Endothelial cell of umbilical vein (primary cell): Measurements from ENCODE around the gene FOXL1. TPM values are rescaled to one million over a fixed set of nuclear protein-coding genes. Genes with fewer than 3 reads are reported as not detected.

ENCODE experiments used
- BruUV-seq: library from RNA; stranded (reverse); fragments of 400-500 nt; replicated peaks from 2 replicates; lab custom pipeline; 2021; lab: Mats Ljungman, UMichigan
- CTCF ChIA-PET: fragments of 300-600, 350-600 bp; sonication (Branson Sonifier 250); formaldehyde crosslinking; loops from one replicate; lab custom pipeline; 2021; ENCODE audit warnings: antibody characterized with exemption, inconsistent platforms; lab: Charles Lee
- POLR2A ChIA-PET: fragments of 300-600, 350-600 bp; sonication (Branson Sonifier 250); formaldehyde crosslinking; loops from one replicate; lab custom pipeline; 2021; ENCODE audit warnings: antibody characterized with exemption, inconsistent platforms; lab: Charles Lee
- DNase-seq: peaks from one replicate; pipeline ENCODE4 v3.0.0-alpha.2; 2011; ENCODE audit warnings: low read depth, low spot score
- FAIRE-seq: peaks from 2 replicates; lab custom pipeline; 2011; peaks lifted over from hg19 to GRCh38; lab: Jason Lieb, UNC
- H2AFZ ChIP-seq: 2 replicates; pipeline ENCODE4 v1.6.0; 2012; ENCODE audit warnings: low read depth, low read length, control low read depth, inconsistent platforms
- H3K27ac ChIP-seq: 2 replicates; pipeline ENCODE4 v1.5.1; 2011; ENCODE audit warnings: low read depth, mild to moderate bottlenecking, control low read depth, low read length, moderate library complexity; ENCODE audit not compliant: insufficient read depth
- H3K27me3 ChIP-seq, 2 experiments: 2 replicates each; pipeline versions ENCODE4 v1.6.0 to v1.6.1; 2011; ENCODE audit warnings: low read length in 2 of 2, mixed read lengths in 1 of 2; ENCODE audit not compliant: control insufficient read depth in 2 of 2, insufficient read depth in 2 of 2
- H3K36me3 ChIP-seq, 2 experiments: 2 replicates in 1 of 2; 3 replicates in 1 of 2; pipeline ENCODE4 v1.5.1; 2011; ENCODE audit warnings: low read length in 2 of 2, mild to moderate bottlenecking in 1 of 2, moderate library complexity in 1 of 2; ENCODE audit not compliant: control insufficient read depth in 2 of 2, insufficient read depth in 2 of 2; ENCODE audit errors: extremely low read depth in 1 of 2
- H3K4me1 ChIP-seq: 3 replicates; pipeline ENCODE4 v1.5.1; 2011; ENCODE audit warnings: mild to moderate bottlenecking, low read length; ENCODE audit not compliant: control insufficient read depth, insufficient read depth; ENCODE audit errors: extremely low read depth
- H3K4me2 ChIP-seq: 2 replicates; pipeline ENCODE4 v1.6.1; 2011; ENCODE audit warnings: low read length, control low read depth, mixed read lengths; ENCODE audit not compliant: insufficient read depth
- H3K4me3 ChIP-seq, 3 experiments: fragments of 200-600 bp in 1 of 3; sonication (generic), shearing (Covaris generic) in 1 of 3; replicated peaks in 1 of 3; 2 replicates each; pipeline ENCODE4 v1.5.1; 2011 to 2016; ENCODE audit warnings: control low read depth in 3 of 3, low read length in 3 of 3, mild to moderate bottlenecking in 2 of 3, inconsistent platforms in 1 of 3, low read depth in 1 of 3, moderate library complexity in 1 of 3; ENCODE audit not compliant: insufficient read depth in 1 of 3
- H3K79me2 ChIP-seq: 2 replicates; pipeline ENCODE4 v1.6.0; 2012; ENCODE audit warnings: low read length, inconsistent platforms; ENCODE audit not compliant: control insufficient read depth, insufficient read depth
- H3K9ac ChIP-seq: replicated peaks from 2 replicates; pipeline ENCODE3; 2011; ENCODE audit warnings: low read length, control low read depth; ENCODE audit not compliant: insufficient read depth; ENCODE audit errors: extremely low read depth
- H3K9me1 ChIP-seq: replicated peaks from 3 replicates; pipeline ENCODE4 v1.6.0; 2011; ENCODE audit warnings: mild to moderate bottlenecking, low read length; ENCODE audit not compliant: control insufficient read depth, insufficient read depth; ENCODE audit errors: extremely low read depth
- H3K9me3 ChIP-seq: replicated peaks from 2 replicates; pipeline ENCODE4 v1.5.1; 2012; ENCODE audit warnings: low read length, inconsistent platforms; ENCODE audit not compliant: control insufficient read depth, insufficient read depth
- H4K20me1 ChIP-seq: replicated peaks from 2 replicates; pipeline ENCODE3; 2011; ENCODE audit warnings: mild to moderate bottlenecking, low read length; ENCODE audit not compliant: control insufficient read depth, insufficient read depth; ENCODE audit errors: extremely low read depth
- EZH2 ChIP-seq: IDR thresholded peaks from 2 replicates; pipeline ENCODE4 v1.6.1; 2012; ENCODE audit warnings: borderline replicate concordance, low read depth, mild to moderate bottlenecking, moderate library complexity, low read length, inconsistent platforms; ENCODE audit not compliant: severe bottlenecking
- FOS ChIP-seq: IDR thresholded peaks from 2 replicates; pipeline ENCODE4 v1.6.1; 2011; ENCODE audit warnings: mild to moderate bottlenecking, low read length, moderate library complexity, borderline replicate concordance; ENCODE audit not compliant: insufficient read depth
- GATA2 ChIP-seq: IDR thresholded peaks from 2 replicates; pipeline ENCODE4 v1.7.0; 2011; ENCODE audit warnings: low read depth, mild to moderate bottlenecking, moderate library complexity, mixed read lengths, low read length; ENCODE audit not compliant: insufficient read length, insufficient read depth
- JUN ChIP-seq: IDR thresholded peaks from 2 replicates; pipeline ENCODE4 v1.6.1; 2011; ENCODE audit warnings: borderline replicate concordance, low read depth; ENCODE audit not compliant: insufficient read length, insufficient read depth
- MYC ChIP-seq: IDR thresholded peaks from one replicate; pipeline ENCODE4 v1.6.1; 2011; ENCODE audit warnings: mild to moderate bottlenecking, low read depth, low read length
- POLR2A ChIP-seq: IDR thresholded peaks from 2 replicates; pipeline ENCODE4 v1.6.1; 2012; ENCODE audit warnings: low read depth, mild to moderate bottlenecking, control low read depth, low read length
- POLR2AphosphoS5 ChIP-seq: IDR thresholded peaks from 2 replicates; pipeline ENCODE4 v1.6.1; 2012; ENCODE audit warnings: low read depth, mild to moderate bottlenecking, control low read depth, low read length, moderate library complexity; ENCODE audit not compliant: insufficient read depth
- dilution Hi-C: fragments of 300-500 bp; cut with MboI; formaldehyde crosslinking; loops from one replicate; pipeline ENCODE4 v1.15.0; 2019; ENCODE audit warnings: low sequenced_read_pairs; ENCODE audit not compliant: extremely low pct_ligation_motif_present
- intact Hi-C: fragments of 100-400 bp; cut with micrococcal nuclease; formaldehyde crosslinking; loops from one replicate; pipeline ENCODE4 v1.10.0; 2022
- polyA plus RNA-seq, 4 experiments: library from polyadenylated mRNA; depleted of rRNA in 3 of 4; stranded (reverse) in 3 of 4; unstranded in 1 of 4; fragments of >200 nt; gene quantifications; 2 replicates each; pipeline versions ENCODE4 v1.2.1 to v1.2.3, GENCODE V29; 2011 to 2012; ENCODE audit warnings: missing spikeins in 1 of 4
- total RNA-seq: library from RNA; stranded (reverse); gene quantifications from 2 replicates; pipeline ENCODE4 v1.2.3, GENCODE V29; 2021
- TF ChIP-seq, protein P1 (sequence below): IDR thresholded peaks from 2 replicates; pipeline ENCODE4 v1.6.1; 2011; ENCODE audit not compliant: insufficient read depth, insufficient read length
- TF ChIP-seq, protein P2 (sequence below), 2 donors: IDR thresholded peaks; 1 replicate in 1 of 2; 2 replicates in 1 of 2; pipeline ENCODE4 v1.5.1; 2011; ENCODE audit warnings: low read length in 2 of 2, mild to moderate bottlenecking in 2 of 2, moderate library complexity in 2 of 2, control low read depth in 1 of 2, inconsistent platforms in 1 of 2, low read depth in 1 of 2; ENCODE audit not compliant: insufficient read depth in 1 of 2; ENCODE audit errors: extremely low read depth in 1 of 2

FOXL1 gene
- total and polyA plus RNA-seq, 2 donors (not counting 3 experiments of a cell fraction or from before 2014, with no cell fraction given), result 2.8 to 3.8 TPM

DNA sequence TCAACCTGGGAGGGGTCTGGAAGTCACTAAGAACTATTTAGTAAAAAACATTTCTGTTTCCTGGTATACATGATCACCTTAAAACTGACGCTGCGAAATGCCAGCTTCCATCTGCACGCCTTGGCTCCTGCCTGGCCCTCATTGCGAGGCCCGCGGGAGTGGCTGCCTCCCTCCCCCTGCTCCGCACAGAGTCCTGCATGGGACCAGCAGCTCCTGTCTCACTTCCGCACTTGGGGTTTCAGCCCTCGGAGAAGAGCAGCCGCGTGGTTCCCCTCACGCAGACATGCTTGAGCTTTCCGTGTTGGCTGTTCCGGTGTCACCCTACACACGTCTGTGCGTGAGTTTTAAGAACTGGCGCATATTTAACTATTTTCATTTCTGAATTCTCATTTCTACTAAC lies 41.7 kb upstream of the FOXL1 start:
- no peak overlapping the region for H3K27ac ChIP-seq
- BruUV-seq, result no TSS peak
- no peaks in the 10 kb centered on the region for H3K79me2 ChIP-seq
- no peak overlapping the region for H3K4me2 ChIP-seq
- H2AFZ ChIP-seq, result no peak overlapping the region
- H3K9me1 ChIP-seq, result no peaks in the 10 kb centered on the region
- no peaks in the 10 kb centered on the region for H3K27me3 ChIP-seq
- H3K36me3 ChIP-seq, result peaks cover 3 to 29% of the 10 kb centered on the region in 2 experiments
- intact Hi-C loops (no loop called here), dilution Hi-C loops (no loop called here)
- H3K9me3 ChIP-seq, result no peaks in the 10 kb centered on the region
- FAIRE-seq, result no peak
- CTCF ChIA-PET, result interaction anchor here (1.0 to 1.5 kb wide), 2 partner anchors 9 to 762 kb away, joined by 3 read pairs; no protein-coding TSS in a partner anchor
- no peak overlapping the region for H3K4me3 ChIP-seq
- no peak overlapping the region for H3K9ac ChIP-seq
- POLR2A ChIA-PET, result no interaction called here
- no peaks in the 10 kb centered on the region for H3K4me1 ChIP-seq
- H4K20me1 ChIP-seq, result no peaks in the 10 kb centered on the region
- TF ChIP-seq JUN (no peak), FOS (no peak), GATA2 (no peak), POLR2A (no peak), POLR2AphosphoS5 (no peak), EZH2 (no peak), MYC (no peak)
- TF ChIP-seq, protein P1, sequence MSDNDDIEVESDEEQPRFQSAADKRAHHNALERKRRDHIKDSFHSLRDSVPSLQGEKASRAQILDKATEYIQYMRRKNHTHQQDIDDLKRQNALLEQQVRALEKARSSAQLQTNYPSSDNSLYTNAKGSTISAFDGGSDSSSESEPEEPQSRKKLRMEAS, result no peak
- TF ChIP-seq, protein P2, sequence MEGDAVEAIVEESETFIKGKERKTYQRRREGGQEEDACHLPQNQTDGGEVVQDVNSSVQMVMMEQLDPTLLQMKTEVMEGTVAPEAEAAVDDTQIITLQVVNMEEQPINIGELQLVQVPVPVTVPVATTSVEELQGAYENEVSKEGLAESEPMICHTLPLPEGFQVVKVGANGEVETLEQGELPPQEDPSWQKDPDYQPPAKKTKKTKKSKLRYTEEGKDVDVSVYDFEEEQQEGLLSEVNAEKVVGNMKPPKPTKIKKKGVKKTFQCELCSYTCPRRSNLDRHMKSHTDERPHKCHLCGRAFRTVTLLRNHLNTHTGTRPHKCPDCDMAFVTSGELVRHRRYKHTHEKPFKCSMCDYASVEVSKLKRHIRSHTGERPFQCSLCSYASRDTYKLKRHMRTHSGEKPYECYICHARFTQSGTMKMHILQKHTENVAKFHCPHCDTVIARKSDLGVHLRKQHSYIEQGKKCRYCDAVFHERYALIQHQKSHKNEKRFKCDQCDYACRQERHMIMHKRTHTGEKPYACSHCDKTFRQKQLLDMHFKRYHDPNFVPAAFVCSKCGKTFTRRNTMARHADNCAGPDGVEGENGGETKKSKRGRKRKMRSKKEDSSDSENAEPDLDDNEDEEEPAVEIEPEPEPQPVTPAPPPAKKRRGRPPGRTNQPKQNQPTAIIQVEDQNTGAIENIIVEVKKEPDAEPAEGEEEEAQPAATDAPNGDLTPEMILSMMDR (IDR thresholded peaks at IDR 0.05; ENCODE audit: extremely low read depth in 1 of 2, insufficient read depth in 1 of 2, low read depth in 1 of 2, low read length in 2 of 2), result no peak
- DNase-seq, result no peak
